ENCODE measurements around the gene CFAP299. TPM values are rescaled to one million over a fixed set of nuclear protein-coding genes. Genes with fewer than 3 reads are reported as not detected.
A peak's percentile ranks its signal among the peaks of the same experiment; 100 is the strongest.
"Not testable (repeated sequence)": the region's sequence is repeated elsewhere in the genome, so short reads cannot be mapped to it uniquely, and the experiment has no call there.

The CFAP299 gene
- total and polyA plus RNA-seq, 9 of the 15 experiments (the other 6 are each of a cell fraction or from before 2014, with no cell fraction given), result 0.09 to 3.0 (median 0.76) TPM

DNA sequence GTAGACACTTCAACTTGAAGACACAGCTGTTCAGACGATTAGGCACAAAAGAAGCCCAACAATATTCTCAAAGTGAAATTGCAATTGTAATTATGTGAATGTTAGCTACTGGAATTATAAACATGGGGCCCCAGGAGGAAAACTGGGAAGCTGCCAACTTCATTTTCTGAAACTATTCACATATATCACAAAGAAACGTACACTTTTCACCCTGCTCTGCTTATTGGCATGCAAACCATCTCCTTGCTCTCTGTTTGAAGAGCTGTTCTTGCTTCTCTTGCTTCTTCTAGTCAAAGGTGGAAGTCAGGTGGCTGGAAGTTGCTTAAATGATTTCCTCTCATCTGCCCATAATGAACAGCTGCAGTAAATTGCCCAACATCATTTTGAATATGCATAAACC is 320.1 kb downstream of the CFAP299 start (continued):
- TF ChIP-seq, protein P1, sequence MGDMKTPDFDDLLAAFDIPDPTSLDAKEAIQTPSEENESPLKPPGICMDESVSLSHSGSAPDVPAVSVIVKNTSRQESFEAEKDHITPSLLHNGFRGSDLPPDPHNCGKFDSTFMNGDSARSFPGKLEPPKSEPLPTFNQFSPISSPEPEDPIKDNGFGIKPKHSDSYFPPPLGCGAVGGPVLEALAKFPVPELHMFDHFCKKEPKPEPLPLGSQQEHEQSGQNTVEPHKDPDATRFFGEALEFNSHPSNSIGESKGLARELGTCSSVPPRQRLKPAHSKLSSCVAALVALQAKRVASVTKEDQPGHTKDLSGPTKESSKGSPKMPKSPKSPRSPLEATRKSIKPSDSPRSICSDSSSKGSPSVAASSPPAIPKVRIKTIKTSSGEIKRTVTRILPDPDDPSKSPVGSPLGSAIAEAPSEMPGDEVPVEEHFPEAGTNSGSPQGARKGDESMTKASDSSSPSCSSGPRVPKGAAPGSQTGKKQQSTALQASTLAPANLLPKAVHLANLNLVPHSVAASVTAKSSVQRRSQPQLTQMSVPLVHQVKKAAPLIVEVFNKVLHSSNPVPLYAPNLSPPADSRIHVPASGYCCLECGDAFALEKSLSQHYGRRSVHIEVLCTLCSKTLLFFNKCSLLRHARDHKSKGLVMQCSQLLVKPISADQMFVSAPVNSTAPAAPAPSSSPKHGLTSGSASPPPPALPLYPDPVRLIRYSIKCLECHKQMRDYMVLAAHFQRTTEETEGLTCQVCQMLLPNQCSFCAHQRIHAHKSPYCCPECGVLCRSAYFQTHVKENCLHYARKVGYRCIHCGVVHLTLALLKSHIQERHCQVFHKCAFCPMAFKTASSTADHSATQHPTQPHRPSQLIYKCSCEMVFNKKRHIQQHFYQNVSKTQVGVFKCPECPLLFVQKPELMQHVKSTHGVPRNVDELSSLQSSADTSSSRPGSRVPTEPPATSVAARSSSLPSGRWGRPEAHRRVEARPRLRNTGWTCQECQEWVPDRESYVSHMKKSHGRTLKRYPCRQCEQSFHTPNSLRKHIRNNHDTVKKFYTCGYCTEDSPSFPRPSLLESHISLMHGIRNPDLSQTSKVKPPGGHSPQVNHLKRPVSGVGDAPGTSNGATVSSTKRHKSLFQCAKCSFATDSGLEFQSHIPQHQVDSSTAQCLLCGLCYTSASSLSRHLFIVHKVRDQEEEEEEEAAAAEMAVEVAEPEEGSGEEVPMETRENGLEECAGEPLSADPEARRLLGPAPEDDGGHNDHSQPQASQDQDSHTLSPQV (IDR thresholded peaks at IDR 0.05), result no peak
- no peak for TF ChIP-seq ZNF217 (CRISPR knock-in tag; IDR thresholded peaks at IDR 0.05)
- no peak for TF ChIP-seq ZNF77 (CRISPR knock-in tag; IDR thresholded peaks at IDR 0.05)
- no peak for TF ChIP-seq TCF7 (IDR thresholded peaks at IDR 0.05; ENCODE audit: borderline replicate concordance)

- intact Hi-C loops (cut with micrococcal nuclease); POLR2A ChIA-PET; H3K4me2 ChIP-seq (ENCODE audit: insufficient read depth, low read length); H3K79me2 ChIP-seq (ENCODE audit: control insufficient read depth, insufficient read depth, low read length); H4K20me1 ChIP-seq (replicated peaks; ENCODE audit: control insufficient read depth, insufficient read depth, low read length); in situ Hi-C loops (cut with MboI); H3K27ac ChIP-seq (ENCODE audit: extremely low read depth, low read depth, low read length); H3K4me3 ChIP-seq; ATAC-seq; H3K27me3 ChIP-seq (ENCODE audit: control insufficient read depth in 2 of 2, insufficient read depth in 2 of 2, low read length in 2 of 2); H3K9ac ChIP-seq (ENCODE audit: insufficient read depth in 1 of 2, low read depth in 2 of 2, low read length in 2 of 2); H3K4me1 ChIP-seq (replicated peaks in 1 of 2; ENCODE audit: control insufficient read depth in 2 of 2, insufficient read depth in 2 of 2, low read length in 2 of 2); DNase-seq (ENCODE audit: extremely low read depth in 1 of 4, low spot score in 3 of 4); CTCF ChIA-PET (ENCODE audit: low intra/inter-chr PET ratio); FAIRE-seq; H3K36me3 ChIP-seq (ENCODE audit: control insufficient read depth, insufficient read depth, low read length); BruUV-seq (replicated peaks); H3K9me3 ChIP-seq (replicated peaks; ENCODE audit: control insufficient read depth, insufficient read depth, low read depth, low read length); H2AFZ ChIP-seq (ENCODE audit: low read depth, low read length); H3K9me1 ChIP-seq (ENCODE audit: control insufficient read depth, insufficient read depth, low read length): not testable (repeated sequence)
- TF ChIP-seq ZNF146 (CRISPR knock-in tag; IDR thresholded peaks at IDR 0.05; ENCODE audit: unreplicated experiment), result peak; percentile 86
- 12% methylated on average over 3 of the region's 3 CpGs for WGBS (ENCODE audit: insufficient coverage, low coverage, missing lambda C conversion rate)
Measured at GRCh38 chr4:80670118-80670517, 334.6 kb downstream of the CFAP299 start.

All from K562 (cell line).